OCI-LY7 (cell line): ENCODE data around the gene PDIA4.

Experiments used
- EZH2phosphoT487 ChIP-seq: fragments of 200-600 bp; sonication (generic); IDR thresholded peaks from 2 replicates; pipeline ENCODE4 v1.6.1; 2018; ENCODE audit warnings: low read depth, borderline replicate concordance, mild to moderate bottlenecking, mixed run types, antibody characterized with exemption, low read length, moderate library complexity, mixed read lengths
- TF ChIP-seq, protein P1 (sequence below): fragments of 200-600 bp; sonication (generic); conservative IDR thresholded peaks from 2 replicates; pipeline ENCODE4 v1.5.1; 2014; ENCODE audit warnings: mild to moderate bottlenecking, antibody characterized with exemption, low read length, moderate library complexity, mixed read lengths

GRCh38 chr7:148972375-148972774, 55.9 kb downstream of the PDIA4 start:
- TF ChIP-seq, protein P1, sequence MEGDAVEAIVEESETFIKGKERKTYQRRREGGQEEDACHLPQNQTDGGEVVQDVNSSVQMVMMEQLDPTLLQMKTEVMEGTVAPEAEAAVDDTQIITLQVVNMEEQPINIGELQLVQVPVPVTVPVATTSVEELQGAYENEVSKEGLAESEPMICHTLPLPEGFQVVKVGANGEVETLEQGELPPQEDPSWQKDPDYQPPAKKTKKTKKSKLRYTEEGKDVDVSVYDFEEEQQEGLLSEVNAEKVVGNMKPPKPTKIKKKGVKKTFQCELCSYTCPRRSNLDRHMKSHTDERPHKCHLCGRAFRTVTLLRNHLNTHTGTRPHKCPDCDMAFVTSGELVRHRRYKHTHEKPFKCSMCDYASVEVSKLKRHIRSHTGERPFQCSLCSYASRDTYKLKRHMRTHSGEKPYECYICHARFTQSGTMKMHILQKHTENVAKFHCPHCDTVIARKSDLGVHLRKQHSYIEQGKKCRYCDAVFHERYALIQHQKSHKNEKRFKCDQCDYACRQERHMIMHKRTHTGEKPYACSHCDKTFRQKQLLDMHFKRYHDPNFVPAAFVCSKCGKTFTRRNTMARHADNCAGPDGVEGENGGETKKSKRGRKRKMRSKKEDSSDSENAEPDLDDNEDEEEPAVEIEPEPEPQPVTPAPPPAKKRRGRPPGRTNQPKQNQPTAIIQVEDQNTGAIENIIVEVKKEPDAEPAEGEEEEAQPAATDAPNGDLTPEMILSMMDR: no peak
- TF ChIP-seq EZH2phosphoT487: no peak
